Hematopoietic multipotent progenitor cell treated with erythropoietin and hydrocortisone succinate and interleukin-3 and kit ligand, for 8 days (in vitro differentiated cells): Measurements from ENCODE around the gene CCDC175.

Source experiments
- DNase-seq: peaks from one replicate; pipeline ENCODE4 v3.0.0-alpha.2; 2015

Gene CCDC175

GRCh38 chr14:59538936-59539335, 37.7 kb downstream of the CCDC175 start:
- no peak for DNase-seq

GRCh38 chr14:59537476-59537875, 39.1 kb downstream of the CCDC175 start:
- no peak for DNase-seq

- DNase-seq: no peak
Observed at GRCh38 chr14:59534361-59534987, 42.1 kb downstream of the CCDC175 start.

- no peak for DNase-seq
Observed at GRCh38 chr14:59532419-59532818, 44.2 kb downstream of the CCDC175 start.

- DNase-seq: no peak
Observed at GRCh38 chr14:59530349-59530748, 46.3 kb downstream of the CCDC175 start.

- no peak for DNase-seq
Observed at GRCh38 chr14:59529189-59529588, 47.4 kb downstream of the CCDC175 start.

- DNase-seq: no peak
Observed at GRCh38 chr14:59520224-59520623, 56.4 kb downstream of the CCDC175 start.

GRCh38 chr14:59511916-59512575, 64.6 kb downstream of the CCDC175 start:
- peak; percentile 9 for DNase-seq

- DNase-seq: no peak
Observed at GRCh38 chr14:59510966-59511365, 65.6 kb downstream of the CCDC175 start.

GRCh38 chr14:59510001-59510400, 66.6 kb downstream of the CCDC175 start:
- no peak for DNase-seq

- no peak for DNase-seq
Observed at GRCh38 chr14:59509101-59509500, 67.5 kb downstream of the CCDC175 start.

GRCh38 chr14:59507752-59508103, 68.9 kb downstream of the CCDC175 start:
- no peak for DNase-seq

- peak; percentile 78 for DNase-seq
Observed at GRCh38 chr14:59507063-59507751, 69.4 kb downstream of the CCDC175 start.

- no peak for DNase-seq
Observed at GRCh38 chr14:59503256-59503655, 73.4 kb downstream of the CCDC175 start.

GRCh38 chr14:59500732-59501131, 75.9 kb downstream of the CCDC175 start:
- no peak for DNase-seq

- no peak for DNase-seq
Observed at GRCh38 chr14:59492384-59492783, 84.2 kb downstream of the CCDC175 start.

- DNase-seq: no peak
Observed at GRCh38 chr14:59490756-59491155, 85.9 kb downstream of the CCDC175 start.

- no peak for DNase-seq
Observed at GRCh38 chr14:59484639-59485175, 91.9 kb downstream of the CCDC175 start.

- DNase-seq: peak; percentile 96
Observed at GRCh38 chr14:59483819-59484638, 92.6 kb downstream of the CCDC175 start, which contains the start of the genes JKAMP and L3HYPDH. Gene JKAMP (plus strand): TSS chr14:59484517. CDS start chr14:59484590, 73 bp downstream. Gene L3HYPDH (minus strand): TSS chr14:59484408. CDS start chr14:59484316, 92 bp downstream.

GRCh38 chr14:59483363-59483762, 93.2 kb downstream of the CCDC175 start:
- no peak for DNase-seq

- peak; percentile 90 for DNase-seq
Observed at GRCh38 chr14:59482541-59483331, 93.9 kb downstream of the CCDC175 start.
